KMS-11 (cell line): ENCODE measurements around the gene TSPAN9.

Source experiments
- H2AFZ ChIP-seq: fragments of 200-600 bp; sonication (generic); 2 replicates; pipeline ENCODE4 v1.6.1; 2016; ENCODE audit warnings: antibody characterized with exemption, mixed run types, low read depth
- H3K27ac ChIP-seq: fragments of 200-600 bp; sonication (generic); 2 replicates; pipeline ENCODE4 v1.6.1; 2016; ENCODE audit warnings: mild to moderate bottlenecking, mixed run types
- H3K27me3 ChIP-seq: fragments of 200-600 bp; sonication (generic); 2 replicates; pipeline ENCODE4 v1.6.1; 2017; ENCODE audit warnings: mild to moderate bottlenecking, low read depth, mixed run types, moderate library complexity; ENCODE audit not compliant: insufficient read depth
- H3K36me3 ChIP-seq: fragments of 200-600 bp; sonication (generic); 2 replicates; pipeline ENCODE4 v1.6.1; 2017; ENCODE audit warnings: mild to moderate bottlenecking, mixed run types; ENCODE audit not compliant: insufficient read depth
- H3K4me1 ChIP-seq: fragments of 200-600 bp; sonication (generic); 2 replicates; pipeline ENCODE4 v1.6.1; 2016; ENCODE audit warnings: mild to moderate bottlenecking, low read depth, mixed run types; ENCODE audit not compliant: poor library complexity, severe bottlenecking
- H3K4me2 ChIP-seq: fragments of 200-600 bp; sonication (generic); 2 replicates; pipeline ENCODE4 v1.7.0; 2016; ENCODE audit warnings: mild to moderate bottlenecking, mixed run types
- H3K4me3 ChIP-seq: fragments of 200-600 bp; sonication (generic); IDR thresholded peaks from 2 replicates; pipeline ENCODE4 v1.6.1; 2017; ENCODE audit warnings: low read depth, low read length, mixed read lengths; ENCODE audit not compliant: insufficient read depth
- H3K79me2 ChIP-seq: fragments of 200-600 bp; sonication (generic); 2 replicates; pipeline ENCODE4 v1.6.1; 2016; ENCODE audit warnings: low read depth, mixed run types; ENCODE audit not compliant: insufficient read depth
- H3K9ac ChIP-seq: fragments of 200-600 bp; sonication (generic); 2 replicates; pipeline ENCODE4 v1.6.1; 2016; ENCODE audit warnings: mild to moderate bottlenecking, mixed run types
- H4K20me1 ChIP-seq: fragments of 200-600 bp; sonication (generic); 2 replicates; pipeline ENCODE4 v1.6.1; 2016; ENCODE audit warnings: mild to moderate bottlenecking, mixed run types; ENCODE audit not compliant: insufficient read depth
- TF ChIP-seq, protein P1 (sequence below): fragments of 200-600 bp; sonication (generic); conservative IDR thresholded peaks from 2 replicates; pipeline ENCODE4 v1.6.1; 2017; ENCODE audit warnings: low read depth, mild to moderate bottlenecking, antibody characterized with exemption, low read length, moderate library complexity, mixed read lengths

The TSPAN9 gene

DNA sequence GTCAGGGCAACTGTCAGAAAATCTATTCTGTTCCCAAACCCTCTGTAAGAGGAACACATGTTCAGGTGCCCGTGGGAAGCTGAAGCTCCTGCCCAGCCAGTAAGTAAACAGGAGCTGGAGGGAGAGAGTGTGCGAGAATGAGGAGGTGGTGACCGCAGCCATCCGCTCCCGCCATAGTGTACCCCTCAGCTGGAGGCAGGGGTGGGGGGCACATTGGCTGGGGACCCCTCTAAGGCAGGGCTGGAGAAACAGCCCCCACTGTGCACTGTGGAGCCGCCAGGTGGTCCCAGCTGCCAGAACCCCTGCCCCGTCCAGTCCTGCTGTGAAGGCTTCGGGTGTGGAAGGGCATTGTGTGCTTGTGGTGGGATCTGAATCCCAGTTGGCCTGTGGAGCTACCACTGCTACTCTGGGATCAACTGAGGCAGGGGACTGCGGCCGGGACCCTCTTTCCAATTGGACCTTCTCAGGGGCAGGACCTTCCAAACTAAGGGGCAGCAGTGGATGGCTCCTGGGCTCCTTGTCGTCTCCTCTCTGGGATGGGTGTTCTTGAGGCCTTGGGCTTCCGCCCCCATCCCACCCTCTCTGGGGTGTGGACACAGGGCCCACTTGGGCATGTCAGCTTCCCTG is 59.6 kb downstream of the TSPAN9 start:
- no peak overlapping the region for H3K9ac ChIP-seq
- H3K4me1 ChIP-seq = no peaks in the 10 kb centered on the region
- no peak overlapping the region for H2AFZ ChIP-seq
- no peaks in the 10 kb centered on the region for H3K27me3 ChIP-seq
- H4K20me1 ChIP-seq = no peaks in the 10 kb centered on the region
- no peaks in the 10 kb centered on the region for H3K79me2 ChIP-seq
- H3K4me3 ChIP-seq = no peak overlapping the region
- H3K36me3 ChIP-seq = no peaks in the 10 kb centered on the region
- H3K27ac ChIP-seq = no peak overlapping the region
- no peak overlapping the region for H3K4me2 ChIP-seq
- TF ChIP-seq, protein P1, sequence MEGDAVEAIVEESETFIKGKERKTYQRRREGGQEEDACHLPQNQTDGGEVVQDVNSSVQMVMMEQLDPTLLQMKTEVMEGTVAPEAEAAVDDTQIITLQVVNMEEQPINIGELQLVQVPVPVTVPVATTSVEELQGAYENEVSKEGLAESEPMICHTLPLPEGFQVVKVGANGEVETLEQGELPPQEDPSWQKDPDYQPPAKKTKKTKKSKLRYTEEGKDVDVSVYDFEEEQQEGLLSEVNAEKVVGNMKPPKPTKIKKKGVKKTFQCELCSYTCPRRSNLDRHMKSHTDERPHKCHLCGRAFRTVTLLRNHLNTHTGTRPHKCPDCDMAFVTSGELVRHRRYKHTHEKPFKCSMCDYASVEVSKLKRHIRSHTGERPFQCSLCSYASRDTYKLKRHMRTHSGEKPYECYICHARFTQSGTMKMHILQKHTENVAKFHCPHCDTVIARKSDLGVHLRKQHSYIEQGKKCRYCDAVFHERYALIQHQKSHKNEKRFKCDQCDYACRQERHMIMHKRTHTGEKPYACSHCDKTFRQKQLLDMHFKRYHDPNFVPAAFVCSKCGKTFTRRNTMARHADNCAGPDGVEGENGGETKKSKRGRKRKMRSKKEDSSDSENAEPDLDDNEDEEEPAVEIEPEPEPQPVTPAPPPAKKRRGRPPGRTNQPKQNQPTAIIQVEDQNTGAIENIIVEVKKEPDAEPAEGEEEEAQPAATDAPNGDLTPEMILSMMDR = no peak

DNA sequence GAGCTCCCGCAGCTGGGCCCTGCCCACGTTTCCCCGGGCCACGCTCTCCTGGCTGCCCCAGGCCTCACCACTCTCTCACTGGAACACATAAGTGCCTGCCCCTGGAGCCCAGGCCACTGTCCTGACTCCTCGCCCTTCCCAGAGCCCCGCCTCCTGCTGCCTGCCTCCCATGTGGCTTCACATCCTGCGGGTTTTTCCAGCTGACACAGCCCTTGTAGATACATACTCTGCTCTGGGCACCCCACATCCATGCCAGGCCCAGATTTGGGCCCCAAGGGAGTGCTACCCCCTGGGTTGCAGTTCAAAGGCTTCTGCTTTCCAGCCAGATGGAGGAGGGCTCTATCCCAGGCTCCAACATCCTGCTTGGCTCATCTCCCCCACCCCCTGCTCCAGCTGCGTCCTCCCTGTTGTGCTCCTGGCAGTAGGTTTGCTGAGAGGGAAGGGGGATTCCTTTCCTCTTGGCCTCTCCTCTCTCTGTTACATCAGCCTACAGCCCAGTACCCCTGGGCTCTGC is 60.1 kb downstream of the TSPAN9 start:
- no peak overlapping the region for H3K27ac ChIP-seq

DNA sequence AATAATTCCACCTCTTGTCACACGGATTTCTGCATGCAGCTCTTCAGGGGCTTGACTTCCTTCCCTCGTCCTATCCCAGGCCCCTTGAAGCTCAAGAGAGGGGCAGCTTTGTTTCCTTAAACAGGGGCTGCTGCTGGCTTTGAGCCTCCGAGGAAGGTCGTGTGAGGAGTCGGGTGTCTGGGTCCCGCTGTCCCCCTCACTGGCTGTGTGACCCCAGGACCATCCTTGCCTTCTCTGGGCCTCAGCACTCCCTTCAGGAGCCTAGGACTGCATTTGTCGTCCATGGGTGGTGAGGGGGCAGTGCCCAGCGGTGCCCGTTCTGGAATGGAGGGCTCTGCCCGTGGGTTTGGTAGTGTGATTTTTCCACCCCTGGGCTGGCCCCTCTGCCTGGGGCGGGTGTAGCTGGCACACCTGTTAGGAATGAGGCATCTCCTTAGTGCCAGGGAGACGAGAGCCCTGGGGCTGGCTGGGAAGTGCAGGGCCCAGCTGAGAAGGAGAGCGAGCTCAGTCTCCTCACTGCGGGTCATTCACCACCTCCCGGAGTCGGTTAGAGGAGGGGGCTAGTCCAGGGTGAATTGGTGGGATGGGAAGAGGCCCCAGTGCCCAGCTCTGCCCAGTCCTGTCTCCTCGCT is 60.8 kb downstream of the TSPAN9 start:
- no peak overlapping the region for H3K9ac ChIP-seq
- H4K20me1 ChIP-seq = no peaks in the 10 kb centered on the region
- no peak overlapping the region for H2AFZ ChIP-seq
- H3K4me1 ChIP-seq = no peaks in the 10 kb centered on the region
- no peaks in the 10 kb centered on the region for H3K79me2 ChIP-seq
- H3K4me3 ChIP-seq = no peak overlapping the region
- no peak overlapping the region for H3K4me2 ChIP-seq
- H3K27ac ChIP-seq = no peak overlapping the region
- TF ChIP-seq, protein P1 = no peak
- no peaks in the 10 kb centered on the region for H3K27me3 ChIP-seq
- no peaks in the 10 kb centered on the region for H3K36me3 ChIP-seq

More for the DNA sequence above, 60.1 kb downstream of the TSPAN9 start:
- TF ChIP-seq, protein P1 = no peak
- no peak overlapping the region for H2AFZ ChIP-seq
- H3K36me3 ChIP-seq = no peaks in the 10 kb centered on the region
- no peak overlapping the region for H3K9ac ChIP-seq
- no peaks in the 10 kb centered on the region for H4K20me1 ChIP-seq
- no peak overlapping the region for H3K4me2 ChIP-seq
- H3K27me3 ChIP-seq = no peaks in the 10 kb centered on the region
- no peaks in the 10 kb centered on the region for H3K4me1 ChIP-seq
- no peak overlapping the region for H3K4me3 ChIP-seq
- no peaks in the 10 kb centered on the region for H3K79me2 ChIP-seq

DNA sequence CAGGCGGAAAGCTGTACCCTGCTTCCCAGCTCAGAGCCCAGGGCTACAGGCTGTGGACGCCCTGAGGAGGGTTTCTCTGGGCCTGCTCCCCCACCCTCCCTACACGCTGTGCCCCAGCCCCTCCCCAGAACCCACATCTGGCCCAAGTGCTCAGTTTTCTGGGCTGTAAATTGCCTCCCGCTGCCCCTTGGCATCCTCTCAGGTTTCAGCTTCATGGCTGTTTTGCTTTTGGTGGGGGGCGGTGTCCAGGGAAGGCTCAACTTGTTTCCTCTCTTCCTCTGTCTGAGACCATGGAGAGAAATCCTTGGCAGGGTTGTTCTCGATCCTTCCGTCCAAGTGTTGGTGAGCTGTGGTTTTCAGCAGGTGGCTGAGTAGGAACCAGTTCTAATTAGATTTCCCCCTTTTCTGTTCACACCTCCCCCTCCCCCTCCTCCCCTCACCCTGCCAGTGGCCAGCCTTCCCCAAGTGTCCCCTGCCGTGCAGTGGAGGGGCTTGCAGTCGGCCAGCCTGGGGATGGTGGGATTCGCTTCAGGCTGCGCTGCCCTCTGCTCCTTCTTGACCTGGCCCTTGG is 61.8 kb downstream of the TSPAN9 start:
- Histone ChIP-seq H3K27ac (no peak overlapping the region), H3K27me3 (no peaks in the 10 kb centered on the region)

More for the DNA sequence above, 61.8 kb downstream of the TSPAN9 start:
- Histone ChIP-seq H3K9ac (no peak overlapping the region), H3K79me2 (no peaks in the 10 kb centered on the region), H3K36me3 (no peaks in the 10 kb centered on the region), H3K4me3 (no peak overlapping the region), H2AFZ (no peak overlapping the region), H3K4me1 (no peaks in the 10 kb centered on the region), H4K20me1 (no peaks in the 10 kb centered on the region), H3K4me2 (no peak overlapping the region)
- TF ChIP-seq, protein P1 = no peak
